ENCODE measurements around the gene ARHGAP31. TPM values are rescaled to one million over a fixed set of nuclear protein-coding genes. Genes with fewer than 3 reads are reported as not detected.
A peak's percentile ranks its signal among the peaks of the same experiment; 100 is the strongest.
"Not testable (repeated sequence)": the region's sequence is repeated elsewhere in the genome, so short reads cannot be mapped to it uniquely, and the experiment has no call there.

ARHGAP31 gene, protein sequence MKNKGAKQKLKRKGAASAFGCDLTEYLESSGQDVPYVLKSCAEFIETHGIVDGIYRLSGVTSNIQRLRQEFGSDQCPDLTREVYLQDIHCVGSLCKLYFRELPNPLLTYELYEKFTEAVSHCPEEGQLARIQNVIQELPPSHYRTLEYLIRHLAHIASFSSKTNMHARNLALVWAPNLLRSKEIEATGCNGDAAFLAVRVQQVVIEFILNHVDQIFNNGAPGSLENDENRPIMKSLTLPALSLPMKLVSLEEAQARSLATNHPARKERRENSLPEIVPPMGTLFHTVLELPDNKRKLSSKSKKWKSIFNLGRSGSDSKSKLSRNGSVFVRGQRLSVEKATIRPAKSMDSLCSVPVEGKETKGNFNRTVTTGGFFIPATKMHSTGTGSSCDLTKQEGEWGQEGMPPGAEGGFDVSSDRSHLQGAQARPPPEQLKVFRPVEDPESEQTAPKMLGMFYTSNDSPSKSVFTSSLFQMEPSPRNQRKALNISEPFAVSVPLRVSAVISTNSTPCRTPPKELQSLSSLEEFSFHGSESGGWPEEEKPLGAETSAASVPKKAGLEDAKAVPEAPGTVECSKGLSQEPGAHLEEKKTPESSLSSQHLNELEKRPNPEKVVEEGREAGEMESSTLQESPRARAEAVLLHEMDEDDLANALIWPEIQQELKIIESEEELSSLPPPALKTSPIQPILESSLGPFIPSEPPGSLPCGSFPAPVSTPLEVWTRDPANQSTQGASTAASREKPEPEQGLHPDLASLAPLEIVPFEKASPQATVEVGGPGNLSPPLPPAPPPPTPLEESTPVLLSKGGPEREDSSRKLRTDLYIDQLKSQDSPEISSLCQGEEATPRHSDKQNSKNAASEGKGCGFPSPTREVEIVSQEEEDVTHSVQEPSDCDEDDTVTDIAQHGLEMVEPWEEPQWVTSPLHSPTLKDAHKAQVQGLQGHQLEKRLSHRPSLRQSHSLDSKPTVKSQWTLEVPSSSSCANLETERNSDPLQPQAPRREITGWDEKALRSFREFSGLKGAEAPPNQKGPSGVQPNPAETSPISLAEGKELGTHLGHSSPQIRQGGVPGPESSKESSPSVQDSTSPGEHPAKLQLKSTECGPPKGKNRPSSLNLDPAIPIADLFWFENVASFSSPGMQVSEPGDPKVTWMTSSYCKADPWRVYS (N-terminal part only)
- 51.7 and 64.1 TPM in 2 replicates for total RNA-seq

DNA sequence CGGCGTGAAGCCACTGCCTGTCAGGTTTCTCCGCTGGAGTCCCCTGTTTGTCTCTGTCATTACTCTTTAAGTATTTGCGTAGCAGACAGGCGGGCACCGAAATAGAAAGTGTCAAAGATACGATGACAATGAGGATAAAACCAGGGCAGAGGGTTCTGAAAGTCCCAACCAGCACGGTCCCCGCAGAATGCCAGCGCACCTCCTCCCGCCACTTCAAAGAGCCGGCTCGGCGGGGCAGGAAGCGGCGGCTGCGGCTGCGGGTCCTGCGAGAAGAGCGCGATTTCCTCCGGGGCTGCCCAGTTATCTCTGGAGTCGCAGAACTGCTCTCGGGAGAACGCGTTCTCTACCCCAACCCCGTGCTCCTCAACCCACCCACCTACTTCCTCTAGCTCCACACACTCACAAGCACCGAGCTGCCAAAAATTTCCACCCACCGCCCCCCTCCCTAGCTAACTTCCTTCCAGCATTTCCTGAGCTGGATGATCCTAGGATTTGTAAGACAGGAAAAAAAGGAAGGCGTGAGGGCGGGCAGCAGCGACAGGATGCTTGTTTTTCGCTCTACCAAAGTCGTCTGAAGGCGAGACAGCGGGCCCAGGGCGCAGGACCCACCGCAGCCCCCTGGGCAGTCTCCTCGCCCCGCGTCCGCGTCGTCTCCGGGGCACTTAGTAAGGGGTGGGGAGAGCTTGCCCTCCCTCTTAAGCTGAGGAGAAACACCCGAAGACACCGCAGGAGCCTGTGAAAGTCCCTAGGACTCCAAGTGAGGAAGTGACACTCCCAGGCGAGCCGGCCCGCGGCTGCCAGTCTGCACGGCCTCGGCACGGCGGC, at the start of gene ARHGAP31:
ARHGAP31 (plus strand) TSS at position 513 of the 825 bp plus-strand sequence. CDS start 522 bp downstream, outside the sequence.
- peak; percentile 92 for DNase-seq

- DNase-seq, result peak; percentile 15
Observed at GRCh38 chr3:119245778-119246177, 48.4 kb upstream of the ARHGAP31 start.

DNA sequence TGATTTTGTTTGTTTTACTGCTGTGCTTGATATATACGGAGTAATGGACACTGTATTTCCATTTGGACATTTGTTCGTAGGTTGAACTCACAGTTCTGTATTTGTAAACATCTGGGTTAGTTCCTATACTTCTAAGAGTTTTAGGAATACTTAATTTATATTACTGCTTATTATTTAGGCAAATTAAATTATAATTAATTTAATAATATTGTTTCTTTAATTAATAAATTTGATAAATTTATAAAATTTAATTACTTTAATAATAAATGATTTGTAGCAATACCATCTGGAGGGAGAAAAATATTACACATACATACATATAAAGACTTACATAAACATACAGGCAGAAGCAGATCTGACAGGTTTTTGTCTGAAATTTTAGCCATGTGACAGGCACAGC, 39.0 kb upstream of the ARHGAP31 start:
- DNase-seq, result no peak

DNA sequence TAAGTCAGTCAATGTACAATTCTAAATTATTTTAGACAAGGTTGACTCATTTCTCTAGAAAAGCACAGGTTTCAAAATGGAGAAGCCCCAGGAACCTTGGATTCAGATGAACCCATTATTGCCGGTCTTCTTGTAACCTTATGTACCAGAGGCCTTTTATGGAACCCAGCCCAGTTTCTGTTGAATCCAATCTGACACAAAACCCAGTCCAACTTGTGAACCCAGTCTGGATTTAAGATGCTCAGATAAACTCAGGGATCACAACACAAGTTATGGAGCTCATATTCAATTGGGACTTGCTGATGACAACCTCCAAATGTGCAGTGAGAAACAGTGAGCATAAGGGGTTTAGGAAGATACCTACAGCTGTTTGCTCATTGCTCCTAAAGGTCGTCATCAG, 37.1 kb upstream of the ARHGAP31 start:
- no peak for DNase-seq

GRCh38 chr3:119257654-119258410, 36.4 kb upstream of the ARHGAP31 start:
- peak; percentile 33 for DNase-seq

DNA sequence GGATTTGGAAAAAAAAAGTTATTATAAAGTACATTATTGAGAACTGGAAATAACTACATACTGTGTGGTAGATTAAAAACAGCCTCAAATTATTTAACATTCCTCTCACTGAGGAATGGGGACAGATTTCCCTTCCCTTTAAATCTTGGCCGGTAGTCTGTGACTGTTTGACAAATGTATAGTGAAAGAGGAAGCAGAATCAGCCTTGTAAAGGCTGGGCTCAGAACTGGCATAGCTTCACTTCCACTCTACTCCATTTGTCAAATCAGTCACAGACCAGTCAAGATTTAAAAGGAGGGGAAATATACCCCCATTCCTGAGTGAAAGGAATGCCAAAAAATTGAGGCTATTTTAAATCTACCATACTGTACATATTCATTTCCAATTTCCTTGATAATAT, 35.3 kb upstream of the ARHGAP31 start:
- DNase-seq, result no peak

DNA sequence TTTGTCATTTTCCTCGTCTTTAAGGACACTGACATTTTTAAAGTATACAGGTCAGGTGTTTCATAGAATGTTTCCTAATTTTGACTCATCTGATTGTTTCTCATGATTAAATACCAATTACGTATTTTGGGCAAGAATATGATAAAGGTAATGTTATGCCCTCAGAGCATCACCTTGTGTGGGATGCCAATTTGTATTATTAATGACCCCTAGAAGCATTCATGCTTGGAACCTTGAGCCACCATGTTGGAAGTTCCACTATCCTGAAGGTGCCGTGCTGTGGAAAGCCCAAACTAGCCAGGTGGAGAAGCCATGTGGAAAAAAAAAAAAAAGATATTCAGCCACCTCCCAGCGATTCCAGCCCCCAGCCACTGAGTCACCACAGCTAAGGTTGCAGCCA, 34.4 kb upstream of the ARHGAP31 start:
- DNase-seq, result no peak

- DNase-seq, result no peak
Observed at GRCh38 chr3:119261055-119261454, 33.1 kb upstream of the ARHGAP31 start.

DNA sequence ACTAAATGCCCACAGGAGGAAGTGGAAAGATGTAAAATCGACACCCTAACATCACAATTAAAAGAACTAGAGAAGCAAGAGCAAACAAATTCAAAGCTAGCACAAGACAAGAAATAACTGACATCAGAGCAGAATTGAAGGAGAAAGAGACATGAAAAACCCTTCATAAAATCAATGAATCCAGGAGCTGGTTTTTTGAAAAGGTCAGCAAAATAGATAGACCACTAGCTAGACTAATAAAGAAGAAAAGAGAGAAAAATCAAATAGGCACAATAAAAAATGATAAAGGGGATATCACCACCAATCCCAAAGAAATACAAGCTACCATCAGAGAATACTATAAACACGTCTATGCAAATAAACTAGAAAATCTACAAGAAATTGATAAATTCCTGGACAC, 24.0 kb upstream of the ARHGAP31 start:
- DNase-seq, result not testable (repeated sequence)

DNA sequence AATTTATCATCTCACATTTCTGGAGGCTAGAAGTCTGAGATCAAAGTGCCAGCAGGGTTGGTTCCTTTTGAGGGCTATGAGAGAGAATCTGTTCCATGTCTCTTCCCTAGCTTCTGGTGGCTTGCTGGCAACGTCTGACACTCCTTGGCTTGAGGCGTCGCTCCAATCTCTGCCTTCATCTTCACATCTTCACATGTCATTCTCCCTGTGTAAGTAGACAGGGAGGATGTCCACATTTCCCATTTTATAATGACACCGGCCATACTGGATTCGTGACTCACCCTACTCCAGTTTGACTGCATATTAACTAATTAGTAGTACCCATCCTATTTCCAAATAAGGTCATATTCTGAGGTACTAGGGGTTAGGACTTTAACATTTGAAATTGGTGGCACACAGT, 17.5 kb upstream of the ARHGAP31 start:
- DNase-seq, result no peak

DNA sequence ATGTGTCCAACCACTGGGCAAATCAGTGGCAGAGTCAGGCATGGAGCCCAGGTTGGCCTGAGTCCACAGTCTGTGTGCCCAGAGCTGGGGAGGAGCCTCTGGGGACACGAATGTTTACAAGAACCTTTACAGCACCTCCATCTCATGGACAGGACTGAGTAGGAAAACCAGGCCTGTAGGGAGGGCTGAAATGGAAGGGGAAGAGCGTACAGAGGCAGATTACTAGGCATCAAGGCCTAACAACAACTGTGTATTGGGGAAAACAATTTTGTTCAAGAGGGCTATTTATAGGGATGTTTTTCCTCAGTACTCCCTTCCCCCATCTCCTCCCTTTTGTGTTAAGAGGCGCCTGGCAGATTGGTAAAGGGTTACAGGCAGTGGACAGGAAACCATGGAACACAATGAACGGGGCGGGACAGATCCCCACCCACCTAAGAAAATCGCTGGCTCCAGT, 15.1 kb upstream of the ARHGAP31 start:
- DNase-seq, result peak; percentile 95

GRCh38 chr3:119279584-119280243, 14.5 kb upstream of the ARHGAP31 start:
- peak; percentile 47 for DNase-seq

DNA sequence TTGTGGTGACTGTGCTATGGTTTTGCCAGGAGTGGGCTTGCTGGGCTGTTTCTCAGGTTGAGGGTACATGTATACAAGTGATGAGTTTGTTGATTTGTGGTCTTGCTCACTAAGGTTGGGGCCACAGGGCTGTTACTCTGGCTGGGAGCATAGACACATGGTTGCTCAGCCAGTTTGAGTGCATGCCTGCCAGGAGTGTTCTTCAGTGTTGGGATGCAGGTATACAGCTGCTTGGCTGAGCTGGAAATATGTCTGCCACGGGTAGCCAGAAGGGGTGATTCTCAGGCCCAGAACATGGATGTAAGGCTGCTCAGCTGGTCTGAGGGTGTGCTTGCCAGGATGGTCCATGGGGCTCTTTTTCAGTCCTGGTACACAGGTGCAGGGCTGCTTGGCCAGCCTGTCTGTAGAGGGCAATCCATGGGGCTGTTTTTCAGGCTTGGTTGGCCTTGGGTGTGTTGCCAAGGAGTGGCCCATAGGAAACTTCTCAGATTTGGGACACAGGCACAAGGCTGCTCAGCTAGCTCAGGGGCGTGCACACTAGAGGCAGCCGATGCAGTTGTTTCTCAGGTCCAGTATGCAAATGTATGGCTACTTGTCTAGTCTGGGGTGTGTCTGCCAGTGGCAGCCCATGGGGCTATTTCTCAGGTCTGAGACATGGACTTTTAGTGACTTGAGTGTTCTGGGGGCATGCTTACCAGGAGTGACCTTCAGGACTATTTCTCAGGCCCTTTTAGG, 5.3 kb upstream of the ARHGAP31 start:
- DNase-seq, result no peak

DNA sequence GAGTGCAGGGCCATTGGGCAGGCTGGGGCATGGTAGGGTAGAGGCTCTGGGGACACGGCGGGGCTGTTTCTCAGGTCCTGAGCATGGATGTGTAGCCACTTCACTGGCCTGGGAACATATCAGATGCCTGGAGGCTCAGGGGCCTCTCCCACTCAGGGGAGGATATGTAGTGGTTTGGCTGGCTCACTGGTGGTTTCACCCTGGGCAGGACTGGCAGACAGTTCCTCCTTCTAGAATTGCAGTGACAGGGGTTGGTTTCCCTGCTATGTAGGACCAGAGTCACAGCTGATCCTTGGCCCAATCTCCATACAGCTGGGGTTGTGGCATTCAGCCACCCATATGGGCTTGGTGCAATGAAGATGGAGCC, 4.8 kb upstream of the ARHGAP31 start:
- no peak for DNase-seq

GRCh38 chr3:119290613-119291012, 3.6 kb upstream of the ARHGAP31 start:
- no peak for DNase-seq

- DNase-seq, result no peak
Observed at GRCh38 chr3:119291062-119291700, 3.0 kb upstream of the ARHGAP31 start.

- DNase-seq, result no peak
Observed at GRCh38 chr3:119292666-119293065, 1.5 kb upstream of the ARHGAP31 start.

DNA sequence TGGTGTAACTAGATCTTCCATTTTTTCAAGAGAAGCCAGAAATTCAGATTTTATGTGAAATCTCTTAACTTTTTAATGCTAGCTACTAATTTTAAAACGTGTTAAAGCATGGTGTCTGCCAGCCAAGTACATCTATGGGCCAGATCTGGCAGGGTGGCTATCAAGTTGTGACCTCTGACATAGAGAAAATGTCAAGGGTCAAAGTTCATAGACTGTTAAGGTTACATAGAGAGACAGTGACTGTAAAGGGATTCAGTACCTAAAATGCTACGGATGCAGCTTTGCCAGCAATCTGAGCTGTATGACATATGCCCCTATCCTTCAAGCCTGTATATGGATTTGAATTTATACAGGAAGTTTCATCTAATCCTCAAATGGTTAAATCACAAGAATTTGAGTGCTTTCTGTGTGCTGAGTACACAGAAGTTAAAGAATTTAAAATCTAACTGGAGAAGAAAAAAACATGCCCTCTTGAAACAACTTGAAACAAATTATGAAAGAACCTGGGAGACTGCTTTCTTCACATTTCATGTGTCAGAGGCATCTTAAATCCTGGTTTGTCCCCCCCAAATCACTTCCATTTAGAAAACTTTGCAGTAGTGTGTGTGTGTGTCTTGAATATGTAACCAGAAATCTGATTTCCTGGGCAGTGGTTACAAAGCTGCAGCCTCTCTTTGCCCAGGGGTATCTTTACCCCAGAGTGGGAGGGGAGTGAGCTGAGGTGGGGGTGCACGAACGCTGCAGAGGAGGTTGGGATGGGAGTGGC, 895 bp upstream of the ARHGAP31 start:
- DNase-seq, result peak; percentile 42
